K562 (cell line): ENCODE measurements around the gene COL1A1. TPM values are rescaled to one million over a fixed set of nuclear protein-coding genes. Genes with fewer than 3 reads are reported as not detected.

ENCODE experiments used
- ATAC-seq: fragments of 200-7000 bp; cut with Tn5 transposase; 3 replicates; pipeline ENCODE4 v1.9.1; 2020; ENCODE audit warnings: moderate library complexity
- BruUV-seq: library from RNA; stranded (reverse); fragments of 400-500 nt; replicated peaks from 2 replicates; lab custom pipeline; 2021; lab: Mats Ljungman, UMichigan
- CTCF ChIA-PET: fragments of 300-600 bp; formaldehyde crosslinking; extraction: SDS; loops from one replicate; lab custom pipeline; 2021; ENCODE audit warnings: low intra/inter-chr PET ratio; lab: Yijun Ruan, JAX
- POLR2A ChIA-PET: fragments of 300-600, 350-650 bp; sonication (Branson Sonifier 250); formaldehyde crosslinking; extraction: SDS; loops from one replicate; lab custom pipeline; 2021; ENCODE audit warnings: antibody characterized with exemption, inconsistent platforms; lab: Yijun Ruan, JAX
- DNase-seq, 4 experiments: peaks; one replicate each; pipeline versions ENCODE4 v3.0.0 to v3.0.0-alpha.2; 2011 to 2018; ENCODE audit warnings: low spot score in 3 of 4, mixed read lengths in 3 of 4; ENCODE audit errors: extremely low read depth in 1 of 4
- FAIRE-seq: peaks from 2 replicates; lab custom pipeline; 2011; peaks lifted over from hg19 to GRCh38; lab: Jason Lieb, UNC
- H2AFZ ChIP-seq: 2 replicates; pipeline ENCODE4 v1.6.0; 2011; ENCODE audit warnings: low read depth, low read length, control low read depth, inconsistent platforms
- H3K27ac ChIP-seq: fragments of 200-600 bp; 3 replicates; pipeline ENCODE4 v1.8.0; 2011; ENCODE audit warnings: low read depth, mild to moderate bottlenecking, control low read depth, inconsistent platforms, low read length, moderate library complexity, mixed read lengths; ENCODE audit errors: extremely low read depth
- H3K27me3 ChIP-seq, 2 experiments: fragments of 300-600 bp in 1 of 2; 2 replicates in 1 of 2; 3 replicates in 1 of 2; pipeline versions ENCODE4 v1.6.0 to v1.8.0; 2011; ENCODE audit warnings: inconsistent platforms in 2 of 2, low read length in 2 of 2, mild to moderate bottlenecking in 1 of 2, mixed read lengths in 1 of 2, moderate library complexity in 1 of 2; ENCODE audit not compliant: control insufficient read depth in 2 of 2, insufficient read depth in 2 of 2
- H3K36me3 ChIP-seq: fragments of 300-600 bp; 3 replicates; pipeline ENCODE4 v1.8.0; 2011; ENCODE audit warnings: mild to moderate bottlenecking, low read length, inconsistent platforms; ENCODE audit not compliant: control insufficient read depth, insufficient read depth
- H3K4me1 ChIP-seq, 2 experiments: fragments of 200-600 bp in 1 of 2; replicated peaks in 1 of 2; 2 replicates in 1 of 2; 3 replicates in 1 of 2; pipeline versions ENCODE4 v1.5.1 to v1.8.0; 2011; ENCODE audit warnings: inconsistent platforms in 2 of 2, low read length in 2 of 2, mild to moderate bottlenecking in 1 of 2, mixed read lengths in 1 of 2, moderate library complexity in 1 of 2; ENCODE audit not compliant: control insufficient read depth in 2 of 2, insufficient read depth in 2 of 2
- H3K4me2 ChIP-seq: 2 replicates; pipeline ENCODE4 v1.6.1; 2011; ENCODE audit warnings: low read length, control low read depth, inconsistent platforms, mixed read lengths; ENCODE audit not compliant: insufficient read depth
- H3K4me3 ChIP-seq: fragments of 200-600 bp; sonication (generic), shearing (Covaris generic); 2 replicates; pipeline ENCODE4 v1.5.1; 2016; ENCODE audit warnings: control low read depth, inconsistent platforms
- H3K79me2 ChIP-seq: fragments of 200-600 bp; 3 replicates; pipeline ENCODE4 v1.8.0; 2011; ENCODE audit warnings: low read length, inconsistent platforms; ENCODE audit not compliant: control insufficient read depth, insufficient read depth
- H3K9ac ChIP-seq, 2 experiments: 2 replicates each; pipeline versions ENCODE4 v1.6.0 to v1.6.1; 2011; ENCODE audit warnings: low read depth in 2 of 2, low read length in 2 of 2, control low read depth in 1 of 2, inconsistent platforms in 1 of 2, mild to moderate bottlenecking in 1 of 2, mixed read lengths in 1 of 2; ENCODE audit not compliant: insufficient read depth in 1 of 2
- H3K9me1 ChIP-seq: one replicate; pipeline ENCODE4 v1.6.0; 2011; ENCODE audit warnings: inconsistent platforms, mild to moderate bottlenecking, low read length, moderate library complexity; ENCODE audit not compliant: control insufficient read depth, insufficient read depth
- H3K9me3 ChIP-seq: replicated peaks from 2 replicates; pipeline ENCODE4 v1.5.1; 2011; ENCODE audit warnings: low read depth, low read length, inconsistent platforms; ENCODE audit not compliant: control insufficient read depth, insufficient read depth
- H4K20me1 ChIP-seq: replicated peaks from 2 replicates; pipeline ENCODE4 v1.6.1; 2011; ENCODE audit warnings: low read length, inconsistent platforms, mixed read lengths; ENCODE audit not compliant: control insufficient read depth, insufficient read depth
- CBFA2T3 ChIP-seq: fragments of 450-650 bp; IDR thresholded peaks from 2 replicates; pipeline ENCODE4 v1.6.1; 2017
- EGR1 ChIP-seq: fragments of 450-650 bp; conservative IDR thresholded peaks from 2 replicates; pipeline ENCODE4 v1.6.1; 2017; ENCODE audit warnings: mild to moderate bottlenecking
- HNRNPK ChIP-seq: fragments of 200-400 bp; formaldehyde crosslinking; IDR thresholded peaks from one replicate; pipeline ENCODE4 v1.6.1; 2018; ENCODE audit warnings: mild to moderate bottlenecking, low read depth, low read length; ENCODE audit not compliant: poor library complexity, severe bottlenecking
- KAT8 ChIP-seq: fragments of 450-650 bp; IDR thresholded peaks from 2 replicates; pipeline ENCODE4 v1.6.1; 2016; ENCODE audit warnings: low read depth, mild to moderate bottlenecking
- KLF13 ChIP-seq: fragments of 450-650 bp; IDR thresholded peaks from 2 replicates; pipeline ENCODE4 v1.6.1; 2016; ENCODE audit warnings: missing genetic modification characterization, low read depth, mild to moderate bottlenecking, missing compliant biosample characterization, moderate library complexity, borderline replicate concordance
- MIER1 ChIP-seq: fragments of 450-650 bp; IDR thresholded peaks from 2 replicates; pipeline ENCODE4 v1.6.1; 2016; ENCODE audit warnings: antibody characterized with exemption, mild to moderate bottlenecking, low read depth
- NFRKB ChIP-seq: fragments of 450-650 bp; IDR thresholded peaks from 2 replicates; pipeline ENCODE4 v1.6.1; 2016; ENCODE audit warnings: low read depth
- NFXL1 ChIP-seq: fragments of 450-650 bp; formaldehyde crosslinking; IDR thresholded peaks from 2 replicates; pipeline ENCODE4 v1.4.0; 2021; ENCODE audit warnings: mild to moderate bottlenecking
- RCOR1 ChIP-seq, 2 experiments: IDR thresholded peaks; 2 replicates each; pipeline ENCODE4 v1.6.1; 2012; ENCODE audit warnings: low read depth in 2 of 2, low read length in 2 of 2, borderline replicate concordance in 1 of 2, improper control_type of control experiment in 1 of 2
- RFX7 ChIP-seq: fragments of 250-450 bp; sonication (Bioruptor Pico); IDR thresholded peaks from 2 replicates; pipeline ENCODE4 v1.5.1; 2021; ENCODE audit warnings: mild to moderate bottlenecking
- SMARCA5 ChIP-seq: fragments of 450-650 bp; IDR thresholded peaks from 2 replicates; pipeline ENCODE4 v1.6.1; 2016
- TBP ChIP-seq: optimal IDR thresholded peaks from 2 replicates; pipeline ENCODE3; 2011; ENCODE audit warnings: low read depth, low read length, improper control_type of control experiment
- ZBTB7A ChIP-seq: IDR thresholded peaks from 2 replicates; pipeline ENCODE4 v1.6.1; 2011; ENCODE audit warnings: low read depth, mild to moderate bottlenecking, low read length, moderate library complexity, borderline replicate concordance; ENCODE audit not compliant: control insufficient read depth
- ZNF668 ChIP-seq: fragments of 250-450 bp; sonication (Bioruptor Pico); IDR thresholded peaks from 2 replicates; pipeline ENCODE4 v1.8.0; 2022; ENCODE audit warnings: mild to moderate bottlenecking, inconsistent platforms
- WGBS: fragments of 100-300 bp; shearing (Covaris generic); methylation state at CpG from one replicate; pipeline ENCODE4 v1.1.6; 2016; ENCODE audit warnings: low coverage, mixed read lengths; ENCODE audit not compliant: insufficient coverage; ENCODE audit errors: missing lambda C conversion rate; 5-methylcytosine and 5-hydroxymethylcytosine counted together
- in situ Hi-C: fragments of 300-500 bp; cut with MboI; formaldehyde crosslinking; loops from 4 replicates; pipeline ENCODE4 v1.15.0; 2018; ENCODE audit warnings: inconsistent platforms, mixed read lengths
- intact Hi-C: fragments of 100-400 bp; cut with micrococcal nuclease; formaldehyde crosslinking; loops from 2 replicates; pipeline ENCODE4 v1.14.2; 2022
- polyA plus RNA-seq, 8 experiments: library from polyadenylated mRNA; depleted of rRNA in 4 of 8; stranded (reverse) in 5 of 8; unstranded in 3 of 8; fragments of >200 nt; fragmentation: Nextera tagmentation in 2 of 8; fragmentation: Illumina TruSeq in 1 of 8; extraction: Ambion mirVana in 2 of 8; extraction: Trizol in 1 of 8; gene quantifications; 2 replicates each; pipeline versions ENCODE4 v1.2.1 to v1.2.3, GENCODE V29; 2011 to 2014; ENCODE audit warnings: inconsistent platforms in 1 of 8, missing spikeins in 1 of 8
- total RNA-seq, 7 experiments: library from RNA; depleted of rRNA in 6 of 7; stranded (reverse); fragments of >200 nt in 6 of 7; fragmentation: Illumina TruSeq in 2 of 7; extraction: Trizol in 2 of 7; gene quantifications; 2 replicates each; pipeline versions ENCODE4 v1.2.1 to v1.2.3, GENCODE V29; 2011 to 2021; ENCODE audit warnings: low replicate concordance in 1 of 7
- TF ChIP-seq, protein P1 (sequence below): fragments of 250-450 bp; sonication (Bioruptor Pico); IDR thresholded peaks from 2 replicates; pipeline ENCODE4 v1.8.0; 2021; ENCODE audit warnings: borderline replicate concordance, mild to moderate bottlenecking, moderate library complexity; ENCODE audit not compliant: poor library complexity, severe bottlenecking
- TF ChIP-seq, protein P2 (sequence below): IDR thresholded peaks from 2 replicates; pipeline ENCODE4 v1.6.1; 2016; ENCODE audit warnings: missing genetic modification characterization, missing compliant biosample characterization
- TF ChIP-seq, protein P3 (sequence below), 2 experiments: IDR thresholded peaks; 2 replicates each; pipeline ENCODE4 v1.6.1; 2011; ENCODE audit warnings: borderline replicate concordance in 1 of 2, control low read depth in 1 of 2, low read depth in 1 of 2, low read length in 1 of 2, mild to moderate bottlenecking in 1 of 2, mixed read lengths in 1 of 2, moderate library complexity in 1 of 2; ENCODE audit not compliant: insufficient read depth in 1 of 2, insufficient read length in 1 of 2, poor library complexity in 1 of 2, severe bottlenecking in 1 of 2; ENCODE audit errors: extremely low read depth in 1 of 2
- TF ChIP-seq, protein P4 (sequence below): sonication (generic); formaldehyde crosslinking; IDR thresholded peaks from 2 replicates; pipeline ENCODE4 v1.8.0; 2022; ENCODE audit warnings: mild to moderate bottlenecking, low read depth, missing genetic modification reagents

Gene COL1A1
- total and polyA plus RNA-seq, 9 of the 15 experiments (the other 6 are each of a cell fraction or from before 2014, with no cell fraction given): 0.04 to 3.4 (median 0.18) TPM

DNA sequence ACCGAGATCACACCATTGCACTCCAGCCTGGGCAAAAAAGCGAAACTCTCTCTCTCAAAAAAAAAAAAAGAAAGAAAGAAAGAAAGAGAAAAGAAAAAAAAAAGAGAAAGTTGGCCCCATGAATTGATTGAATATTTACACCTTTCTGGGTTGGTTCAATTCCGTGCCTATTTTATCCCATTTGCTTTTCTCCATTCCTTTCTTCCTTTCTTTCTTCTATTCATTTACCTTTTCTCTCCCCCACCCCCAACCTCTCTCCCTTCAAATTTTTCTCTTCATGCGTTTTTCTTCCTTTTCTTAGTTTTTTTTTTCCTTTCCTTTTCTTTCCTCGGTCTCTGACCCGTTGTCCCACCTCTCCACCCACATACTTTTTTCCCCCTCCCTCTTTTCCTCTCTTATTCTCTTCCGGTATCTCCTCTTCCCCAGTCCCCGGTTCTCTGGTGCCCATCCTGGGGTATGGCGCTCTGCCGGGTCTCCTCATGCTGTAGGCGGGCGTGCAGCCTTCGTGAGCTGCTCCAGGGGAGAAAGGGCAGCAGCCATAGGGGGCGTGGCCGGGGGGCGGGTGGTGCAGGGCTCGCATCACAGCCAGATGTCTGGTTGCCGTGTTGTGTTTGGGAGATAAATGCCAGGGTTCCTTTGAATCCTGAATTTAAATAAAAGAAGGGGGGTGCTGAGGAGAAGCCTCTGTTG is 5.3 kb upstream of the COL1A1 start:
- no TSS peak for BruUV-seq
- TF ChIP-seq, protein P1, sequence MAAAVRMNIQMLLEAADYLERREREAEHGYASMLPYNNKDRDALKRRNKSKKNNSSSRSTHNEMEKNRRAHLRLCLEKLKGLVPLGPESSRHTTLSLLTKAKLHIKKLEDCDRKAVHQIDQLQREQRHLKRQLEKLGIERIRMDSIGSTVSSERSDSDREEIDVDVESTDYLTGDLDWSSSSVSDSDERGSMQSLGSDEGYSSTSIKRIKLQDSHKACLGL (CRISPR knock-in tag): no peak
- no peak for TF ChIP-seq ZNF668 (CRISPR knock-in tag)
- TF ChIP-seq, protein P2, sequence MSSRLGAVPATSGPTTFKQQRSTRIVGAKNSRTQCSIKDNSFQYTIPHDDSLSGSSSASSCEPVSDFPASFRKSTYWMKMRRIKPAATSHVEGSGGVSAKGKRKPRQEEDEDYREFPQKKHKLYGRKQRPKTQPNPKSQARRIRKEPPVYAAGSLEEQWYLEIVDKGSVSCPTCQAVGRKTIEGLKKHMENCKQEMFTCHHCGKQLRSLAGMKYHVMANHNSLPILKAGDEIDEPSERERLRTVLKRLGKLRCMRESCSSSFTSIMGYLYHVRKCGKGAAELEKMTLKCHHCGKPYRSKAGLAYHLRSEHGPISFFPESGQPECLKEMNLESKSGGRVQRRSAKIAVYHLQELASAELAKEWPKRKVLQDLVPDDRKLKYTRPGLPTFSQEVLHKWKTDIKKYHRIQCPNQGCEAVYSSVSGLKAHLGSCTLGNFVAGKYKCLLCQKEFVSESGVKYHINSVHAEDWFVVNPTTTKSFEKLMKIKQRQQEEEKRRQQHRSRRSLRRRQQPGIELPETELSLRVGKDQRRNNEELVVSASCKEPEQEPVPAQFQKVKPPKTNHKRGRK (tag): peak; percentile 96
- 0 out of 2 replicates have a peak, but pooled peaks have one; percentile 15 for TF ChIP-seq CBFA2T3
- peak; percentile 38; the same call in 1 of the 2 replicates for TF ChIP-seq ZBTB7A
- TF ChIP-seq HNRNPK: peak; percentile 57
- no peak for TF ChIP-seq KAT8
- TF ChIP-seq KLF13 (tag): 0 out of 2 replicates have a peak, but pooled peaks have one; percentile 14
- no peak for TF ChIP-seq TBP
- peak; percentile 56 for TF ChIP-seq EGR1
- TF ChIP-seq NFXL1 (CRISPR knock-in tag): no peak
- TF ChIP-seq RCOR1 (IDR thresholded peaks at IDR 0.05; ENCODE audit: borderline replicate concordance in 1 of 2, low read depth in 2 of 2, low read length in 2 of 2): no peak
- TF ChIP-seq, protein P3, sequence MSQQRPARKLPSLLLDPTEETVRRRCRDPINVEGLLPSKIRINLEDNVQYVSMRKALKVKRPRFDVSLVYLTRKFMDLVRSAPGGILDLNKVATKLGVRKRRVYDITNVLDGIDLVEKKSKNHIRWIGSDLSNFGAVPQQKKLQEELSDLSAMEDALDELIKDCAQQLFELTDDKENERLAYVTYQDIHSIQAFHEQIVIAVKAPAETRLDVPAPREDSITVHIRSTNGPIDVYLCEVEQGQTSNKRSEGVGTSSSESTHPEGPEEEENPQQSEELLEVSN (IDR thresholded peaks at IDR 0.05; ENCODE audit: borderline replicate concordance in 1 of 2, extremely low read depth in 1 of 2, insufficient read depth in 1 of 2, insufficient read length in 1 of 2, low read depth in 1 of 2, low read length in 1 of 2, poor library complexity in 1 of 2, severe bottlenecking in 1 of 2): peak in 1 of 2 experiments; percentile 32
- no peak for TF ChIP-seq SMARCA5
- no peak for TF ChIP-seq MIER1
- TF ChIP-seq RFX7 (CRISPR knock-in tag): no peak
- TF ChIP-seq, protein P4, sequence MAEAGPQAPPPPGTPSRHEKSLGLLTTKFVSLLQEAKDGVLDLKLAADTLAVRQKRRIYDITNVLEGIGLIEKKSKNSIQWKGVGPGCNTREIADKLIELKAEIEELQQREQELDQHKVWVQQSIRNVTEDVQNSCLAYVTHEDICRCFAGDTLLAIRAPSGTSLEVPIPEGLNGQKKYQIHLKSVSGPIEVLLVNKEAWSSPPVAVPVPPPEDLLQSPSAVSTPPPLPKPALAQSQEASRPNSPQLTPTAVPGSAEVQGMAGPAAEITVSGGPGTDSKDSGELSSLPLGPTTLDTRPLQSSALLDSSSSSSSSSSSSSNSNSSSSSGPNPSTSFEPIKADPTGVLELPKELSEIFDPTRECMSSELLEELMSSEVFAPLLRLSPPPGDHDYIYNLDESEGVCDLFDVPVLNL (CRISPR knock-in tag): no peak
- TF ChIP-seq NFRKB: no peak

More for the DNA sequence above, 5.3 kb upstream of the COL1A1 start:
- CTCF ChIA-PET: no interaction called here
- intact Hi-C loops (no loop called here), in situ Hi-C loops (loop anchor here (5.0 kb wide), 1 partner anchor 66 kb away; the partner anchor contains the start of gene TMEM92)
- Histone ChIP-seq H4K20me1 (no peaks in the 10 kb centered on the region), H3K79me2 (no peaks in the 10 kb centered on the region), H3K9me3 (no peaks in the 10 kb centered on the region), H3K4me1 (peaks cover 48 to 53% of the 10 kb centered on the region in 2 experiments), H3K9ac (no peak overlapping the region), H3K27me3 (peaks cover 0 to 15% of the 10 kb centered on the region in 2 experiments; a peak in 2 of 5 replicates), H3K4me2 (no peak overlapping the region), H3K4me3 (no peak overlapping the region), H3K27ac (no peak overlapping the region), H3K36me3 (no peaks in the 10 kb centered on the region), H2AFZ (no peak overlapping the region; the same call in 1 of the 2 replicates), H3K9me1 (no peaks in the 10 kb centered on the region)
- ATAC-seq: no peak
- FAIRE-seq: no peak
- WGBS: 19% methylated on average over 10 of the region's 18 CpGs
- POLR2A ChIA-PET: no interaction called here
- DNase-seq: peak; percentile 51 to 63 (median 59)
